Esophagus muscularis mucosa (tissue), 4 donors: ENCODE measurements around the gene TP53I11. TPM values are rescaled to one million over a fixed set of nuclear protein-coding genes. Genes with fewer than 3 reads are reported as not detected.

ENCODE experiments used
- DNase-seq: peaks from one replicate; pipeline ENCODE4 v3.0.0-alpha.2; 2017; ENCODE audit errors: extremely low spot score
- H3K27ac ChIP-seq, 4 donors: fragments of 200-600 bp; sonication (generic); replicated peaks in 1 of 4; 1 replicate in 3 of 4; 2 replicates in 1 of 4; pipeline ENCODE4 v1.5.1; 2016 to 2019; ENCODE audit warnings: mild to moderate bottlenecking in 1 of 4
- H3K27me3 ChIP-seq, 4 donors: fragments of 200-600 bp; sonication (generic); one replicate each; pipeline versions ENCODE4 v1.5.1 to v1.6.0; 2016 to 2019
- H3K36me3 ChIP-seq, 4 donors: fragments of 200-600 bp; sonication (generic); one replicate each; pipeline ENCODE4 v1.5.1; 2016 to 2019
- H3K4me1 ChIP-seq, 4 donors: fragments of 200-600 bp; sonication (generic); one replicate each; pipeline ENCODE4 v1.5.1; 2016 to 2019
- H3K4me3 ChIP-seq, 4 donors: fragments of 200-600 bp; sonication (generic); 1 replicate in 2 of 4; 2 replicates in 2 of 4; pipeline ENCODE4 v1.5.1; 2016 to 2019; ENCODE audit warnings: mild to moderate bottlenecking in 4 of 4, moderate library complexity in 1 of 4
- H3K9me3 ChIP-seq, 4 donors: fragments of 200-600 bp; sonication (generic); 1 replicate in 3 of 4; 2 replicates in 1 of 4; pipeline ENCODE4 v1.5.1; 2016 to 2019
- EP300 ChIP-seq: sonication (generic); formaldehyde crosslinking; IDR thresholded peaks from one replicate; pipeline ENCODE4 v1.6.1; 2017; ENCODE audit warnings: antibody characterized with exemption
- POLR2A ChIP-seq: fragments of 450-650 bp; IDR thresholded peaks from one replicate; pipeline ENCODE4 v1.6.1; 2017; ENCODE audit warnings: antibody characterized with exemption, moderate library complexity, mild to moderate bottlenecking, low read depth
- POLR2AphosphoS5 ChIP-seq, 2 donors: sonication (generic); formaldehyde crosslinking; IDR thresholded peaks; one replicate each; pipeline ENCODE4 v1.6.1; 2017; ENCODE audit warnings: antibody characterized with exemption in 2 of 2
- WGBS: methylation state at CpG from one replicate; pipeline ENCODE4 v1.1.5; 2018; 5-methylcytosine and 5-hydroxymethylcytosine counted together
- intact Hi-C: fragments of 100-400 bp; cut with DNase I; formaldehyde crosslinking; loops from one replicate; pipeline ENCODE4 v1.15.1; 2023
- total RNA-seq, 4 donors: library from RNA; depleted of rRNA; stranded (reverse); fragments of >200 nt; gene quantifications; one replicate each; pipeline versions ENCODE4 v1.1.0 to v1.2.1, GENCODE V29; 2016
- TF ChIP-seq, protein P1 (sequence below), 3 experiments: fragments of 200-600 bp in 2 of 3; fragments of 450-650 bp in 1 of 3; sonication (generic) in 2 of 3; IDR thresholded peaks; one replicate each; pipeline ENCODE4 v1.5.1; 2017 to 2019; ENCODE audit warnings: antibody characterized with exemption in 3 of 3, mild to moderate bottlenecking in 2 of 3, moderate library complexity in 1 of 3

TP53I11 gene
- total RNA-seq, 4 donors from 2014 or later, result 51.1 to 76.1 (median 59.2) TPM

DNA sequence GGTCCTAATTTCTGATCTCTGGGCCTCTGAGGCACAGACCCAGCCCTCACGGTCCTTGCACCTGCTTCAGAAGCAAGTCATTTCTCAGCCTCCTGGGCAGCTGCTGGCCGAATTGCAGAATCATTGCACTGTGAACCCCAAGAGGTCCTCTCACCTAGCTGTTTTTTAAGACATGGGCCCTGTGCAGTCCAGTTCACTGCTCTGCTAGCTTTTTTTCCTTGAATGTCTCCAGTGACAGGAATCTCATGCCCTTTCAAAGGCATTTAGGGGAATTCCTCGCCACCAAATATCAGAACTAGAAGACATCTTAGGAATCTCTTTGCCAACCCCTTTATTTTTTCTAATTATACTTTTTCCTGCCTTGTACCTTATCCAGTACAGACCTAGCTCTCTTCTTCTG lies 35.6 kb upstream of the TP53I11 start:
- TF ChIP-seq POLR2A (no peak), EP300 (no peak), POLR2AphosphoS5 (IDR thresholded peaks at IDR 0.05) (no peak)
- TF ChIP-seq, protein P1, sequence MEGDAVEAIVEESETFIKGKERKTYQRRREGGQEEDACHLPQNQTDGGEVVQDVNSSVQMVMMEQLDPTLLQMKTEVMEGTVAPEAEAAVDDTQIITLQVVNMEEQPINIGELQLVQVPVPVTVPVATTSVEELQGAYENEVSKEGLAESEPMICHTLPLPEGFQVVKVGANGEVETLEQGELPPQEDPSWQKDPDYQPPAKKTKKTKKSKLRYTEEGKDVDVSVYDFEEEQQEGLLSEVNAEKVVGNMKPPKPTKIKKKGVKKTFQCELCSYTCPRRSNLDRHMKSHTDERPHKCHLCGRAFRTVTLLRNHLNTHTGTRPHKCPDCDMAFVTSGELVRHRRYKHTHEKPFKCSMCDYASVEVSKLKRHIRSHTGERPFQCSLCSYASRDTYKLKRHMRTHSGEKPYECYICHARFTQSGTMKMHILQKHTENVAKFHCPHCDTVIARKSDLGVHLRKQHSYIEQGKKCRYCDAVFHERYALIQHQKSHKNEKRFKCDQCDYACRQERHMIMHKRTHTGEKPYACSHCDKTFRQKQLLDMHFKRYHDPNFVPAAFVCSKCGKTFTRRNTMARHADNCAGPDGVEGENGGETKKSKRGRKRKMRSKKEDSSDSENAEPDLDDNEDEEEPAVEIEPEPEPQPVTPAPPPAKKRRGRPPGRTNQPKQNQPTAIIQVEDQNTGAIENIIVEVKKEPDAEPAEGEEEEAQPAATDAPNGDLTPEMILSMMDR (IDR thresholded peaks at IDR 0.05), result no peak
- WGBS, result 97% methylated on average over 3 of the region's 3 CpGs
- Histone ChIP-seq H3K4me3 (no peak overlapping the region), H3K36me3 (no peaks in the 10 kb centered on the region), H3K27ac (no peak overlapping the region), H3K27me3 (no peaks in the 10 kb centered on the region), H3K9me3 (no peaks in the 10 kb centered on the region), H3K4me1 (peaks cover 15 to 28% (median 17%) of the 10 kb centered on the region in 4 donors)
- DNase-seq, result no peak
- intact Hi-C loops, result no loop called here

DNA sequence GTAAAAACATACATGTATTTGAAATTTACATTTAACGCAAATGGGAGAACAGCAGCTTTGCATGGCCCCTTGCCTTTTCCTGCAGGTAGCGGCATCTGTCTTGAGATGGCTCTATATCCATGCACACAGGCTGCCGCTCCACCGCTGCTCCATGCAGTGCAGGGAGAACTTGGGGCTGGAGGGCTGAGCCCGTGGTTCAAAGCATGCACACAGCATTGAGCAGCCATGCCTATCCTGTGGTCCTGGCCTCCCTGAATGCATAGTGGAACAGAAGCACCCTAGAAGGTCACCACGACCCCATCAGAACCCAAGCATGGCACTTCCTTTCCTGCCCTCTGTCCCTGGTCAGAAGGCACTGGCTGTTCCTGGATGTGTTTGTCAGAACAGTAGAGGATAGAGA lies 35.0 kb upstream of the TP53I11 start:
- DNase-seq, result no peak
- Histone ChIP-seq H3K4me1 (peaks cover 11 to 24% (median 13%) of the 10 kb centered on the region in 4 donors), H3K9me3 (no peaks in the 10 kb centered on the region), H3K27me3 (no peaks in the 10 kb centered on the region), H3K36me3 (no peaks in the 10 kb centered on the region), H3K27ac (no peak overlapping the region), H3K4me3 (no peak overlapping the region)
- WGBS, result 95% methylated on average over 6 of the region's 6 CpGs
- intact Hi-C loops, result no loop called here
- no peak for TF ChIP-seq POLR2A
- no peak for TF ChIP-seq EP300
- TF ChIP-seq, protein P1 (IDR thresholded peaks at IDR 0.05), result no peak
- no peak for TF ChIP-seq POLR2AphosphoS5 (IDR thresholded peaks at IDR 0.05)

DNA sequence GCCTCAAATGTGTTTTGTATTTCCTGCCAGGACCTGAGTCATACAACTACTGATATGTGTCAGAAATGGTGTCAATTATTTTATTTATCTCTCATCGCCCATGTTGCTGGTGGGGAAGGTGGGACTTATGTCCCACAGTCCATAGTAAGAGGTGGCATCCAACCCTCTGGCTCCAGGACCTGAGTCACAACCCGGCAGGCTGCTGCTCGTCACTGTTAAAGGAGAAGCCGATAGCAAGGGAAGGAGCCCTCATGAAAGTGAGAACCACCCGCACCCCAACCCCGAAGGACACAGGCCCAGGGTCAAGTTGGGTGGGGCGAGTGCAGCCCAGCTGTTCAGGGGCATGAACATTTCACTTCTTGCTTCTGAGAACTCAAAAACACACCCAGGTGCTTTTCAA lies 33.1 kb upstream of the TP53I11 start:
- DNase-seq, result no peak
- no peak overlapping the region for H3K27ac ChIP-seq

DNA sequence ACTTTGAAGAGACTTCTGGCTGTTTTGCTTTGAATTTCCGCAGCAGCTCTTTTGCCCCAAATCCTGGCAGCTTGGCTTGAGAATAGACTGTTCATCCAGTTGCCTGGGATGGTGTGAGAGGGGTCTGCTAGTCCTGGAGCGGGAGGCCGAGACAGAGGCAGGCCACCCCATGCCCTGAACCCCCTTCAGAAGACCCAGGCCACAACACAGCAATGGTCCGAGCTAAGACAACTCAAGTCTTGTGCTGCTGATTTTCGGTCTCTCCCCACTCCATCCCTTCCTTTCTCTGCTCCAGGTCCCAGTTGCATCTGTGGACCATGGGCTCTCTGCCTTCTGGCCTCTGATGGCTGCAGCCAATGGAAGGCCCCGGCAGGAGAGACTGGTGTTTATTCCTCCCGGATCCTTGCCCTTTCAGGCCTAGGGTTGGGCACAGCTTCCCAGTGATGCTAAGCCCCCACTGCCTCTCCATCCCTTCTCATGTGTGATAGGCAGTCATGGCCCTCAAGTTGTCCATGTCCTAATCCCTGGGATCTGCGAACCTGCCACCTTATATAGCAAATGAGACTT lies 31.9 kb upstream of the TP53I11 start:
- intact Hi-C loops, result no loop called here
- Histone ChIP-seq H3K36me3 (no peaks in the 10 kb centered on the region), H3K4me1 (peaks cover 11 to 25% (median 16%) of the 10 kb centered on the region in 4 donors), H3K9me3 (no peaks in the 10 kb centered on the region), H3K4me3 (no peak overlapping the region), H3K27ac (no peak overlapping the region), H3K27me3 (no peaks in the 10 kb centered on the region)
- 91% methylated on average over 7 of the region's 8 CpGs for WGBS
- no peak for DNase-seq
- TF ChIP-seq, protein P1 (IDR thresholded peaks at IDR 0.05), result no peak
- TF ChIP-seq POLR2AphosphoS5 (IDR thresholded peaks at IDR 0.05) (no peak), EP300 (no peak), POLR2A (no peak)

More for the DNA sequence above, 33.1 kb upstream of the TP53I11 start:
- 76% methylated on average over 6 of the region's 7 CpGs for WGBS
- Histone ChIP-seq H3K4me1 (peaks cover 4 to 21% (median 10%) of the 10 kb centered on the region in 4 donors), H3K4me3 (no peak overlapping the region), H3K27me3 (no peaks in the 10 kb centered on the region), H3K9me3 (no peaks in the 10 kb centered on the region), H3K36me3 (no peaks in the 10 kb centered on the region)
- intact Hi-C loops, result no loop called here
- TF ChIP-seq POLR2AphosphoS5 (IDR thresholded peaks at IDR 0.05) (no peak), EP300 (no peak), POLR2A (no peak)
- TF ChIP-seq, protein P1 (IDR thresholded peaks at IDR 0.05), result no peak
